GM21825 (cell line): ENCODE results near the gene MINDY1.

Experiments used
- ATAC-seq: cut with Tn5 transposase; IDR thresholded peaks from one replicate; pipeline ENCODE4 v1.9.1; 2021; ENCODE audit warnings: mild to moderate bottlenecking, moderate library complexity; ENCODE audit not compliant: unreplicated experiment

MINDY1 gene

GRCh38 chr1:150968491-150968890 lies 38.2 kb downstream of the MINDY1 start:
- ATAC-seq: no peak

GRCh38 chr1:150967936-150968335 lies 38.8 kb downstream of the MINDY1 start:
- ATAC-seq: no peak

GRCh38 chr1:150966011-150966410 lies 40.7 kb downstream of the MINDY1 start:
- ATAC-seq: no peak

- ATAC-seq: no peak
These were observed 41.1 kb downstream of the MINDY1 start for GRCh38 chr1:150965605-150966004.

- no peak for ATAC-seq
These were observed 42.6 kb downstream of the MINDY1 start for GRCh38 chr1:150964164-150964489.

- ATAC-seq: no peak
These were observed 43.2 kb downstream of the MINDY1 start for GRCh38 chr1:150963321-150964163.

GRCh38 chr1:150961756-150962155 lies 44.9 kb downstream of the MINDY1 start:
- no peak for ATAC-seq

- ATAC-seq: no peak
These were observed 46.1 kb downstream of the MINDY1 start for GRCh38 chr1:150960646-150961045.

GRCh38 chr1:150957666-150958065 lies 49.0 kb downstream of the MINDY1 start:
- no peak for ATAC-seq

GRCh38 chr1:150955280-150955679 lies 51.4 kb downstream of the MINDY1 start:
- no peak for ATAC-seq

- no peak for ATAC-seq
These were observed 52.0 kb downstream of the MINDY1 start for GRCh38 chr1:150954708-150955107.
